Kidney (tissue), 14 donors: ENCODE data around the gene AUTS2. TPM values are rescaled to one million over a fixed set of nuclear protein-coding genes. Genes with fewer than 3 reads are reported as not detected.

Experiments
- DNase-seq, 5 donors: peaks; one replicate each; pipeline ENCODE4 v3.0.0-alpha.2; 2013 to 2020
- FAIRE-seq: peaks from 2 replicates; lab custom pipeline; 2012; peaks lifted over from hg19 to GRCh38; lab: Jason Lieb, UNC
- H3K27ac ChIP-seq, 2 donors: one replicate each; pipeline ENCODE4 v1.7.0; 2013; ENCODE audit warnings: low read depth in 2 of 2, low read length in 2 of 2, inconsistent platforms in 1 of 2
- H3K27me3 ChIP-seq: one replicate; pipeline ENCODE4 v1.7.1; 2013; ENCODE audit warnings: low read length, inconsistent platforms; ENCODE audit not compliant: control insufficient read depth, insufficient read depth
- H3K36me3 ChIP-seq, 3 donors: one replicate each; pipeline versions ENCODE4 v1.7.0 to v1.7.1; 2013; ENCODE audit warnings: low read length in 3 of 3, control low read depth in 1 of 3, inconsistent platforms in 1 of 3; ENCODE audit not compliant: insufficient read depth in 3 of 3, control insufficient read depth in 2 of 3
- H3K4me1 ChIP-seq, 3 donors: one replicate each; pipeline versions ENCODE4 v1.7.0 to v1.7.1; 2013; ENCODE audit warnings: low read length in 3 of 3, inconsistent platforms in 1 of 3, low read depth in 1 of 3; ENCODE audit not compliant: control insufficient read depth in 2 of 3, insufficient read depth in 2 of 3
- H3K4me3 ChIP-seq, 3 donors: one replicate each; pipeline versions ENCODE4 v1.7.0 to v1.8.1; 2013; ENCODE audit warnings: low read length in 3 of 3, control low read depth in 1 of 3, inconsistent platforms in 1 of 3
- H3K9ac ChIP-seq, 3 donors: one replicate each; pipeline versions ENCODE4 v1.7.0 to v1.7.1; 2013; ENCODE audit warnings: low read length in 3 of 3, control low read depth in 1 of 3, inconsistent platforms in 1 of 3
- H3K9me3 ChIP-seq, 3 donors: one replicate each; pipeline versions ENCODE4 v1.7.0 to v1.7.1; 2013; ENCODE audit warnings: low read length in 3 of 3, control low read depth in 1 of 3, inconsistent platforms in 1 of 3; ENCODE audit not compliant: control insufficient read depth in 2 of 3, insufficient read depth in 1 of 3
- intact Hi-C: fragments of 100-400 bp; cut with DNase I; formaldehyde crosslinking; loops from one replicate; pipeline ENCODE4 v1.11.1; 2022
- polyA plus RNA-seq: library from polyadenylated mRNA; stranded (reverse); fragments of 350-450 nt; fragmentation: Illumina TruSeq; extraction: RNeasy Lipid Tissue Mini Kit (QIAGEN cat#74804); gene quantifications from one replicate; pipeline ENCODE4 v1.2.3, GENCODE V29; 2014; ENCODE audit warnings: low read depth, low replicate concordance; ENCODE audit not compliant: insufficient read depth
- total RNA-seq: library from RNA; stranded (reverse); fragmentation: NEBNext Ultra II Directional; extraction: Animal tissue kit (Norgen Biotek cat#: 25700); gene quantifications from one replicate; pipeline ENCODE4 v1.2.1, GENCODE V29; 2021
- TF ChIP-seq, protein P1 (sequence below): IDR thresholded peaks from 3 replicates; pipeline ENCODE4 v1.5.1; 2012; ENCODE audit warnings: mild to moderate bottlenecking, moderate library complexity, borderline replicate concordance; ENCODE audit not compliant: insufficient read depth; ENCODE audit errors: extremely low read depth
- donor health status: control.
- donor health status: control.
- donor health status: control.
- donor health status: control.
- donor health status: control.
- donor health status: DM: yes; HTN: yes; CAD: no.
- donor health status: Normal renal cell carcinoma (clear cell type).

Gene AUTS2
- total and polyA plus RNA-seq, 2 donors from 2014 or later, result 5.2 to 33.8 TPM

DNA sequence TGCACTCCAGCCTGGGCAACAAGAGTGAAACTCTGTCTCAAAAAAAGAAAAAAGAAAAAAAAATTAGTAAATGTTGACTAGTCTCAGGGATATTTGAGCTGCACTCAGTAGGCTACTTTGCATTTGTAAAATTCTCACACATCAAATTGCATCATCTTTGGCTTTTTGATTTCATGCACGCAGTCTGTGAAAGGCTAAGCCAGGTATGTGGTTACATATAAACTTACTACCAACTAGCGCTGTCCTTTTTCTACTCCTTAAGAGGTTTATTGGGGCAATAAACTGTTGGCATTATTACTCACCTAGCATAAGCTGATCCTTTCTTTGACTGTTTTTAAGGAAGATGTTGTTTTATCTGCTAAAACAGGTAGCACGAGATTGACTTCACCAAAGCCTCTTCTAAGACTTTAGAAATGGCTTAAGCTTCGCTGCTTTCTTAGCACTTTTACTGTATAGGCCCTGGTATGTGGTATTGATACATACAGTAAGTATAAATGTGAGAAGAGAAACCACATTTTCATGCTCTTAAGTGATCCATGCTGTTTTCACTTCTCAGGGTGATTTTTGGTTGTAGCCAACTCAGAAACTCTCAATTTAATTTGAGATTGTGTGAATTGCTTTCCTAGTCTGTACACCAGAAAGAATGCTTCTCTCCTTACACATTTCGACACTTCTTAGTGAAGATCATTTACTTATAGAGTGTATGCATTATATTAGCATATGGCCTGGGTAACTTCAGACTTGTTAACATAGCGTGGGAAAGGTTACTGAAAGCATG, 323.9 kb downstream of the AUTS2 start:
- Histone ChIP-seq H3K4me3 (no peak overlapping the region), H3K4me1 (no peaks in the 10 kb centered on the region), H3K27ac (no peak overlapping the region), H3K9ac (no peak overlapping the region), H3K27me3 (no peaks in the 10 kb centered on the region), H3K36me3 (no peaks in the 10 kb centered on the region), H3K9me3 (no peaks in the 10 kb centered on the region)
- FAIRE-seq (no peak), DNase-seq (no peak)
- TF ChIP-seq, protein P1, sequence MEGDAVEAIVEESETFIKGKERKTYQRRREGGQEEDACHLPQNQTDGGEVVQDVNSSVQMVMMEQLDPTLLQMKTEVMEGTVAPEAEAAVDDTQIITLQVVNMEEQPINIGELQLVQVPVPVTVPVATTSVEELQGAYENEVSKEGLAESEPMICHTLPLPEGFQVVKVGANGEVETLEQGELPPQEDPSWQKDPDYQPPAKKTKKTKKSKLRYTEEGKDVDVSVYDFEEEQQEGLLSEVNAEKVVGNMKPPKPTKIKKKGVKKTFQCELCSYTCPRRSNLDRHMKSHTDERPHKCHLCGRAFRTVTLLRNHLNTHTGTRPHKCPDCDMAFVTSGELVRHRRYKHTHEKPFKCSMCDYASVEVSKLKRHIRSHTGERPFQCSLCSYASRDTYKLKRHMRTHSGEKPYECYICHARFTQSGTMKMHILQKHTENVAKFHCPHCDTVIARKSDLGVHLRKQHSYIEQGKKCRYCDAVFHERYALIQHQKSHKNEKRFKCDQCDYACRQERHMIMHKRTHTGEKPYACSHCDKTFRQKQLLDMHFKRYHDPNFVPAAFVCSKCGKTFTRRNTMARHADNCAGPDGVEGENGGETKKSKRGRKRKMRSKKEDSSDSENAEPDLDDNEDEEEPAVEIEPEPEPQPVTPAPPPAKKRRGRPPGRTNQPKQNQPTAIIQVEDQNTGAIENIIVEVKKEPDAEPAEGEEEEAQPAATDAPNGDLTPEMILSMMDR, result no peak
- intact Hi-C loops, result no loop called here

DNA sequence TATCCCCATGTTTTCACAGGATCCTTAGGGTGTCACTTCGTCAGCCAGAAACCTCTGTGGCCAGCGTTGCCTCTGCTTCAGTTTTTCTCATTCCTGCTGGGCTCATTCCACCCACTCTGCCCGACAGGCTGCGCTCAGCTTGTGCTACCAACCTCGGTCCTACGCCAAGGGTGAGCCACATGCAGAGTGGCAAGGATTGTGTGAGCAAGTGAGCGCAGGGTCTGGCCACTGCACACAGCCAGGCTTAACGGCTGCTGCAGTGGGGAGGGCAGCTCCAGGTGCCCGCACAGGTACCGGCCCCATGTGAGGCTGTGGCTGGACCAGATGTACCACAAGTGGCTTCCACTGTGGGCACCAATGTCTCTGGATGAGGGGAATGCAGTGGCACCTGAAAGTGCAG, 329.2 kb downstream of the AUTS2 start:
- FAIRE-seq, result no peak
- DNase-seq, result no peak
- Histone ChIP-seq H3K9ac (no peak overlapping the region), H3K27ac (no peak overlapping the region), H3K4me3 (no peak overlapping the region), H3K4me1 (no peaks in the 10 kb centered on the region), H3K27me3 (no peaks in the 10 kb centered on the region), H3K9me3 (no peaks in the 10 kb centered on the region), H3K36me3 (no peaks in the 10 kb centered on the region)
- TF ChIP-seq, protein P1, result no peak
- intact Hi-C loops, result no loop called here

DNA sequence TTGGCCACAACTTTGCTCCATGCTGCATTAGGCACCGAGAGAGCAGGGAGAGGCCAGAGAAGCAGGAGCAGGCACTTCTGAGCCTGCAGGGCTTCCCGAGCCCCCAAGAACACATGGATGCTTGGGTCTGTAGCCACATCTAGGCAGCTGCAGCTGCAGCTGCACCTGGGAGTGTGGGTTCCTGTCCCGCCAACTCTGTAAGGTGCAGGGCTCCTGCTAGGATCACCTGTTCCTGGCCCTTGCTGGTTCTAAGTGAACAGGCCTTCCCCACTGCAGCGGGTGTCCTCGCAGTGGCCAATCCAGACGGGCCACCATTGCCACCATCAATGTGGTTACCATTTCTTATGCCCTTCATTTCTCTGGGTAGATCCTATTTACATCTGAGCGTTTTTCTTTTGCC, 330.3 kb downstream of the AUTS2 start:
- no peak for FAIRE-seq
- H3K27me3 ChIP-seq, result no peaks in the 10 kb centered on the region
- H3K4me1 ChIP-seq, result no peaks in the 10 kb centered on the region
- no peak overlapping the region for H3K9ac ChIP-seq
- H3K4me3 ChIP-seq, result no peak overlapping the region
- TF ChIP-seq, protein P1, result no peak
- DNase-seq, result no peak
- no peaks in the 10 kb centered on the region for H3K36me3 ChIP-seq
- H3K27ac ChIP-seq, result no peak overlapping the region
- intact Hi-C loops, result no loop called here
- no peaks in the 10 kb centered on the region for H3K9me3 ChIP-seq

DNA sequence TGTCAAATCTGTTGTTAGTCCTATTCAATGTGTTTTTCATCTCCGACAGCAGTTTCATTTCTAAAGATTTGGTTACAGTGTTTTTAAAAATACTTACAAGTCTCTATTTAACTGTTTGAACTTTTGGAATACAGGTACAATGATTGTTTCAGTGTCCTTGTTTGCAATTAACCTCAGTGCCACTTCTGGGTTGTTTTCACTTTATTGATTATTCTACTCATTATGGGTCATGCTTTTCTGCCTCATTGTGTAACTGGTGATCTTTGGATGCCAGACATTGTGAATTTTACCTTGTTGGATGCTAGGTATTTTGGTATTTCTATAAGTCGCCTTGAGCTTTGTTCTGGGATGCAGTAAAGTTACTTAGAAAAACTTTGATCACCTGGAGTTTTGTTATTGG, 331.3 kb downstream of the AUTS2 start:
- no peak overlapping the region for H3K4me3 ChIP-seq
- DNase-seq (no peak), FAIRE-seq (no peak)
- no peak overlapping the region for H3K9ac ChIP-seq
- intact Hi-C loops, result no loop called here
- H3K36me3 ChIP-seq, result no peaks in the 10 kb centered on the region
- no peaks in the 10 kb centered on the region for H3K27me3 ChIP-seq
- H3K27ac ChIP-seq, result no peak overlapping the region
- TF ChIP-seq, protein P1, result no peak
- no peaks in the 10 kb centered on the region for H3K4me1 ChIP-seq
- H3K9me3 ChIP-seq, result no peaks in the 10 kb centered on the region
